Panc1 (cell line): ENCODE measurements around the gene TMEM51.

Experiments used
- CTCF ChIP-seq: fragments of 450-650 bp; IDR thresholded peaks from 2 replicates; pipeline ENCODE4 v1.5.1; 2017; ENCODE audit warnings: mild to moderate bottlenecking
- POLR2AphosphoS5 ChIP-seq: IDR thresholded peaks from 2 replicates; pipeline ENCODE4 v1.6.1; 2012; ENCODE audit warnings: mild to moderate bottlenecking, low read depth, low read length, moderate library complexity
- REST ChIP-seq, 2 experiments: IDR thresholded peaks; 2 replicates each; pipeline ENCODE4 v1.6.1; 2011 to 2012; ENCODE audit warnings: low read depth in 2 of 2, control low read depth in 1 of 2, low read length in 1 of 2, mild to moderate bottlenecking in 1 of 2, moderate library complexity in 1 of 2; ENCODE audit not compliant: insufficient read depth in 1 of 2
- TCF7L2 ChIP-seq: IDR thresholded peaks from 2 replicates; pipeline ENCODE4 v1.6.1; 2011; ENCODE audit warnings: mild to moderate bottlenecking, low read depth, low read length, inconsistent platforms

GRCh38 chr1:15128520-15129313 lies 24.8 kb upstream of the TMEM51 start:
- TF ChIP-seq POLR2AphosphoS5 (no peak), CTCF (peak; percentile 94), REST (IDR thresholded peaks at IDR 0.05; ENCODE audit: insufficient read depth in 1 of 2, low read depth in 2 of 2, low read length in 1 of 2) (no peak), TCF7L2 (no peak)
